SKM-1 treated with dmso at 0.1 percent for 144 hours (cell line): ENCODE measurements around the gene BMPR2.
A peak's percentile ranks its signal among the peaks of the same experiment; 100 is the strongest.
"Not testable (repeated sequence)": the region's sequence is repeated elsewhere in the genome, so short reads cannot be mapped to it uniquely, and the experiment has no call there.

ENCODE experiments used
- DNase-seq: peaks from one replicate; lab custom pipeline; 2025; ENCODE audit not compliant: unreplicated experiment; lab: John Stamatoyannopoulos, UW

Gene BMPR2

DNA sequence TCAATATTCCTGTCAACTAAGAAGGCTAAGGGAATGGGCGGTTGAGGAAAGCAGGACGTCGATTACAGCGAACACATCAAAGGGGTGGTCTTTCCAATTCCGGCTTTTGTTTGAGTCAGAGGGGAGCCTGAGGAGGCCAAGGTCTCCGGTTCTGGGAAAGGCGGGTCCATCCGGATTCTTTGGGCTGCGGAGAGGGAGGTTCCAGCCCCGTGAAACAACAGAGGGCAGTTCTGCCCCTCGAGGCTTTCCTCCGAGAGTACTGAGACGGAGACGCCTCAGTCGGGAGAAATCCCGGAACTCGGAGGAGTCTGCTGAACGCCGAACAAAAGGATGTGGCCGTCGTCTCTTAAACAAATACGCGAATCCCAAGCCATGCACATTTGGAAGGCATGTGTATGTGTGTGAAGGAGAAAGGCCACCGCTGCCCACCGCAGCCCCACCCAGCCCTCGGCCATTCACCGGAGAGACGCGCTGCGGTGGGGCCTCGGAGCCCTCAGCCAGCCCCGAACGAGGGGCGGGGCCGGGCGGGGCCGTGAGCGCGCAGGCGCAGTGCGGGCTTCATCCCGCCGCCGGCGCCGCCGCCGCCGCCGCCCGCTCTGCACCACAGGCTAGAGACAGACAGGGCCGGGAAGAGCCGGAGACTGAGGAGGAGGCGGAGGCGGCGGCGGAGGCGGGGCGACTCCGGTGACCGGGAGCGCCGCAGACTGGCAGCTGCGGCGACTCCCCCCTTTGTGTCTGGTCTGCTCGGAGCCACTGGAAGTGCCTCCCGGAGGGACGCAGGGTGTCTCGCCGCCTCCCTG, at the start of gene BMPR2:
Gene BMPR2, plus strand, starts transcription at position 719 of the 800 bp plus-strand sequence. CDS start 1,148 bp downstream, outside the sequence.
- DNase-seq: peak; percentile 87

DNA sequence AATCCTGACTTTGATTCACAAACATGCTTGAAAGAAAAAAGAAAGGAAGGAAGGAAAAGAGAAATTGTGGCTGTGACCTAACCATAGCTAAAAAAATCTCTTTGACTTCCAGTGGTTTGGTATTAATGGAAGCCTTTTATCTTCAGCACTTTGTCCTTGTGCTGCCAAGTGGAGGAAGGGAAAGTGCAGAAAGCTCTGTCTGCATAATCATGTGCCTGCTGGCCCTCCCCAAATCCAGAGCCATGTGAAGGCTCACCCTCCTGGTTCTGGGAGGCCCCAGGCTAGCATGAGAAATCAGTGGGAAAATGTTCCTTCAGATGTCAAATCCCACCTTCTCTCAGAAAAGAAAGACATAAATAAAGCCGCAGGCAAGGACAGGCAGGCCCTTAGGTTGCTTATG, 48.3 kb upstream of the BMPR2 start:
- no peak for DNase-seq

DNA sequence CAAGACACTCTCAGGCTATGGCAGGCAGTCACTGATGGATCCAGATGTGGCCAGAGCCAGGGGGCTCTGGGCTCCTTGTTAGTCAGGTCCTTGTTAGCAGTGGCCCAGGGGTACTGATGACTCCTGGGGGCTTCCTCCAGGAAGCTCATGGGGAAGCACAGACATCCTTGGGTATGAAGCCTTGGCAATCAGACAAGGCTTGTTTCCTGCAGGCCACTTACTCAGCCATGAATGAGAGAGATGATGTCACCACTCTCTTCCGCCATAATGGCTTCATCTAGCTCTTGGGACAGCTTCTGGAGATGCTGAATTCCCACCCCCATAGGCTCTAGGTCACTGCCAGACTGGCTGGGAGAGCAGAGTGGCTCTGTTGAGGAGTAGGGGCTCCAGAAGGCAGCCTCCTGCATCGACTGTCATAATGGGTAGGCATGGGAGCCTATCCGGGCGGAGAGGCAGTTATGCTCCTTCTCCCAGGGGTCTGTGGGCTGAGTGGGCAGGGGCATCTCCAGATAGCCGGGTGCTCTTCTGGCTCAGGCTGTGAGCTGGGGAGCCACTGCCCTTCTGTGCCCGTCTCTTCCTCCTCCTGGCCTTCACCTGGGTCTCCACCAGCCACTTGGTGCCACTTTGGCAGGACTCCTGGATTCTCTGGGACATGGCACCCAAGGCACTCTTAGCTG, 40.2 kb upstream of the BMPR2 start:
- DNase-seq: no peak

DNA sequence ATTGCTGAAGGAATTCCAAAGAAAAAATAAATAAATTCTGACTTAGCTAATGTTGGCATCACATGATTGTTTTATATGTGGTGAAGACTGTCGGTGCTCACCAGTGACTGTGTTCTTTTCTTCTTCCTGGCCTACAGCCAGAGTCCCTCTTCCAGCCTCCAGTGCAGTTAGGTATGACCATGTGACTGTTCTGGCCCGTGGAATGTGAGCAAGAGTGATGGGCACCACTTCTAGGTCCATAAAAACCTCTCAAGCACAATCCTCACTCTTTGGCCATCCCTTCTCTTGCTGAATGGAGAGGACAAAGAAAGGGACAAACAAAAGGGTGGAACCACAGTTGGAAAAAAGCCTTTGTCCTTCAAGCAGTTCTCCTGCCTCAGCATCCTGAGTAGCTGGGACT, 39.0 kb upstream of the BMPR2 start:
- no peak for DNase-seq

DNA sequence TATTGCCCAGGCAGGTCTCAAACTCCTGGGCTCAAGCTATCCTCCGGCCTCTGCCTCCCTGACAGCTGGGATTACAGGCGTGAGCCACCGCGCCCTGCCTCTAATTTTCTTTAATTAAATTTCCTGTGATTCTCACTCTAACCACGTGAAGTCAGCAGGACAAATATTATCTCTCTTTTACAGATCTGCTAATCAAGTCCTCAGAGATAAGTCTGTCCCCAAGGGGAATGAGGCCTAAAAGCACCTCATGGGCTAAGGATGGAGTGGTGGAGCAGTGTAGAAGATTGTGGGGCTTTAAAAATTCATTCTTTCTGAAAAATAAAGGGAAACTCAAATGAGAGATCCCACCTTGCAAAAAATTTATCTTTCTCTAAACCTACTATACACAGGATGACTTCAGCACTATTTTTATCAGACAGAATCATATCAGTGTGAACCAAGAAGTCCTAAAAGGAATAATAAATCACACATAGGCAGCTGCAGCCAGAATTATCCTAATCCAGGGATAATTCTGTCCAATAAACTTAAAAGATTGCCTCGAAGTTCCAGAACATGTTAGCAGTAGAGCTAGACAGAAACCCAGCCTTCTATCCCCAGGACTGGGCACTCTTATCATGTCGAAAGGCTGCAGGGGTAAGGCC, 38.3 kb upstream of the BMPR2 start:
- DNase-seq: no peak

DNA sequence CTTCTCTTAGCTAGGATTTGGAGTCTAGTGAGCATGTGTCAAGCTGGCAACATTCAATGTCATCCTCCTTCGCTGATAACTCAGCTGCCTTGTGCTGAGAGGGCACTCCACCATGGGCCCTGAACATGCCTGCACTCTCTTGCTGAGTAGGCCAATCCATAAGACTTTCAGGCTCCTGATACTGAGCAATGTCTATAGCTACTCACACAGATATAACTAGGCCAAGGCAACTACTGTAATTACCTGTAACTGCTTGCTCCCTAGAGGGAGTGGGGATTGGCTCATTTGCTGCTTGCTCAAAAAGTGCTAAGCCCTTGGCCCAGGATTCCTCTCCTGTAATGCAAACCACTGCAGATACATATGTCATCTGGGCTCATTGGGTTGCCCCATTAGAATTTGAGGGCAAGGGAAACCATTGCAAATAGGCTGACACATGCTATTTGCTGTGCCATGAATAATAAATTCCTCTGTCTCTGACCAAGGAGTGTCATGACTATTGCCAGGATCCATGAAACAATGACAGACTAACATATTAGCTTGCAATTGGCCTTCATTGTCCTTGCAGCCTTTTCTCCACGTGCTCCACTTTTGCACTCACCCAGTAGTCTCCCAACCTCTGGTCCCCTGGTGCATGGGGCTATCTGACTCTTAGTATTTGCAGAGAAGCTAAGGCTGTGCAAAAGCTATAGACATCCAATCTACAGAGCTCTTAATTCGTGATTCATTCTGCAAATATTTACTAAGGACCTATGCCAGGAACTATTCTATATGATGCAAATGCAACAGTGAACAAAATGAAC, 36.9 kb upstream of the BMPR2 start:
- DNase-seq: no peak

DNA sequence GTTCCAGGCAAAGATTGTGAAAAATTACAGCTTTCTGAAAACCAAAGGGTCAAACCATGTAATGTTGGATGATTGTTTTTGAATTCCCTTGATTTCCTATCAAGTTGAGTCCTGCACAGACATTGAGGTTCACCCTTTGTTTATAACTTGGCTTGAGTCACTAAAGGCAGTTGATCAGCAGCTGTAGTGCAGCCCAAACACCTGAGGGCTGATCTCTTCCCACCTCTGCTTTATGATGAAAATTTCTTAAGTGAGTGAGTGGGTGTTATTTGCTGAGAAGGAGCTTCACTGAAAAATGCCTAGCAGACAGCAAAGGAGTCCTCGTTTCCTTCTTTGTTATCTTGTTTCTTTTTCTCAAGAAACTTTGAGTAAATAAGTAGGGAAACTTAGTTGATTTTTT, 31.9 kb upstream of the BMPR2 start:
- no peak for DNase-seq

DNA sequence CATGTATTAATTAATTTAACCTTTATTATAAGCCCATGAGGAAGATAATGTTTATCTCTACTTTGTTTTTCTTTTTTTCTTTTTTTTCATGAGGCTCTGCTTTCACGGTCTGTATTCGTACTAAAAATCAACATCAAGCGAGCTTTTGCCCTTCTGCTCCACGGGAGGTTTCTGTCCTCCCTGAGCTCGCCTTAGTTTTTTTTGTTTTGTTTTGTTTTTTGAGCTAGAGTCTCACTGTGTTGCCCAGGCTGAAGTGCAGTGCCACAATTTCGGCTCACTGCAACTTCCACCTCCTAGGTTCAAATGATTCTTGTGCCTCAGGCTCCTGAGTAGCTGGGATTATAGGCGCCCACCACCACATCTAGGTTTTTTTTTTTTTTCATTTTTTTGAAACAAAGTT, 29.9 kb upstream of the BMPR2 start:
- DNase-seq: no peak

DNA sequence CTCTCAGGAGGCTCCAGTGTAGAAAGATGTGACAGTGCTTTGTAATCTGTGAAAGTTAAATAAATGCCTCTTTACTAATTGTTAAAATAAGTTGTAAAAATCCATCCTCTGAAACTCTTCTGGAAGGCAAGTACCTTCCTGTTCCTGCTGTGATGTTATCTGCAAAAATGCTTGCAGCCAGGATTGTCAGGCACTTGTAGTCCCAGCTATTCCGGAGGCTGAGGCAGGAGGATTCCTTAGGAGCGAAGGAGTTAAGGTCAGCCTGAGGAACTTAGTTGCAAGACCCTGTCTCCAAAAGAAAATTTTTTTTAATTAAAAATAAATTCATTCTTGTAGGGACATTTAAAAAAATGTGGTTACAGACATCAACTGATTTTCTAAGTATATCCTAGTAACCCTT, 22.7 kb upstream of the BMPR2 start:
- DNase-seq: no peak

DNA sequence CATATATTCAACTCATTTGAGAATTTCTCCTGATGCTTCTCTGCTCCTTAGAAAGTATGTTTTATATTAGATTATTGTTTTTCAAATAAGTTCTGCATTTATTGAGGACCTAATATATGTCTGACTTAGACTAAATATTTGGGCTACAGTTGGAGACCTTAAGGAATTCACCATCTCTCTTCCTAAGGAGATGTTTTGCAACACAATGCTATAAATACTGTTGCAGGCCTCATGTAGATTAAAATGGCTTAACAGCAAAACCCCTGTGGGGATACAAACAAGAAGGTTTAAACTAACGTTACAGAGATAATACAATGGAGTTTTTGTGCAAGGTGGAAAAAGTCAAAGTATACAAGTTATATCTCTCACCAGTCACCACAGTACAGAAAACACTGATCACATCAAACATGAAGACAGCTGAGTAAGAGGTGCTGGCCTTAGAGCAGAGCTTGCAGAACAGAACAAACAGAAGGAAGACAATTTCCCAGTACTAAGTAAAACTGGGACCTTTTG, 20.1 kb upstream of the BMPR2 start:
- no peak for DNase-seq

DNA sequence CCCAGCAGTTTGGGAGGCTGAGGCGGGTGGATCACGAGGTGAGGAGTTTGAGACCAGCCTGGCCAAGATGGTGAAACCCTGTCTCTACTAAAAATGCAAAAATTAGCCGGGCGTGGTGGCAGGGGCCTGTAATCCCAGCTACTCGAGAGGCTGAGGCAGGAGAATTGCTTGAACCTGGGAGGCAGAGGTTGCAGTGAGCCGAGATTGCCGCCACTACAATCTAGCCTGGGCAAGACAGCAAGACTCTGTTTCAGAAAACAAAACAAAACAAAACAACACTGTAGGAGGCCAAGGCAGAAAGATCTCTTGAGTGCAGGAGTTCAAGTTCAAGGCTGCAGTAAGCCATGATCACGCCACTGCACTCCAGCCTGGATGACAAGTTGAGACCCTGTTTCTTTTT, 17.2 kb upstream of the BMPR2 start:
- DNase-seq: not testable (repeated sequence)

DNA sequence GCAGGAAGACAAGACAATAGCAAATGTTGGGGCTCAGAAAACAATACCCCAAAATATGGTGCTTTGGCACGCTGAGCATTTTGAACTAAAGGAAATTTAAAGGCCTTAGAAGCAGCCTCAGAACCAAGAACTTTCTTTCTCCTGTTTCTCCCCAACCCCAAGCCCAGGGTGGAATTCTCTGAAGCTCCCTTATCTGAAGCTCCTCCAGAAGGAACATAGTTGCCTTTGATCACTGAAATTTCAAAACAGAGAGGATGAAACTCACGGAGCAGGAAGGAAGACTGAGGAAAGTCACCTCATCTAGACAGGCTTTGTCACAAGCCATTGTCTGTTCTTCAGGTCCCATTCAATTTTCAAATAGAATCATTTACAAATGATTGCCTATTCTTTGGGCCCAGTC, 15.5 kb upstream of the BMPR2 start:
- DNase-seq: no peak

DNA sequence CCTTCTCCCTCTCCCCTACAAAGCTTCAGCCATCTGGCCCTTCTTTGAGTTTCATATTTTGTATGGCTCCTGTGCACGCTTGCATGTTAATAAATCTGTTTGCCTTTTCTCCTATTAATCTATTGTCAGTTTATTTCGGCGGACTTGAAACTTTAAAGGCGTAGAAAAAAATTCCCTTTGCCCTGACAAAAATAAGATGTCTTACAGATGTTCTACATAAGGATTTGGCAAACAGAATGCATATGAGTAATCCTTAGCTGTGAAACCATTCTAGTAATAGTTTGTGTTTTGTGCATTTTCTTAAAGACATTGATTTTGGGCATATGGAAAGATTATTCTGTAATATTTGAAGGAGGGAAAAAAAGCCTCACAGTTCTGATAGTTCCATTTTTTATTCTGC, 15.0 kb upstream of the BMPR2 start:
- DNase-seq: no peak

DNA sequence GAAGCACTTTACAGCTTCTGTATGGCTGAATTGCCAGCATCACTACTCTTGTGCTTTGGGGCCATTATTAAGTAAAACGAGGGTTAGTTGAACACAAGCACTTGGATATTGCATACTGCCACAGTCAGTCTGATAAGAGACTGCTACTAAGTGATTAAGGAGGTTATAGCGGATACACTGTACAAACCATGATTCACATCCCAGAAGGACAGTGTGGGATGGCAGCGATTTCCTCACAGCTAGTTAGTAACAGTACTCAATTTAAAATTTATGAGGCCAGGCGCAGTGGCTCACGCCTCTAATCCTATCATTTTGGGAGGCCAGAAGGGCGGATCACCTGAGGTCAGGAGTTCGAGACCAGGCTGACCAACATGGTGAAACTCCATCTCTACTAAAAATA, 2.6 kb upstream of the BMPR2 start:
- no peak for DNase-seq

DNA sequence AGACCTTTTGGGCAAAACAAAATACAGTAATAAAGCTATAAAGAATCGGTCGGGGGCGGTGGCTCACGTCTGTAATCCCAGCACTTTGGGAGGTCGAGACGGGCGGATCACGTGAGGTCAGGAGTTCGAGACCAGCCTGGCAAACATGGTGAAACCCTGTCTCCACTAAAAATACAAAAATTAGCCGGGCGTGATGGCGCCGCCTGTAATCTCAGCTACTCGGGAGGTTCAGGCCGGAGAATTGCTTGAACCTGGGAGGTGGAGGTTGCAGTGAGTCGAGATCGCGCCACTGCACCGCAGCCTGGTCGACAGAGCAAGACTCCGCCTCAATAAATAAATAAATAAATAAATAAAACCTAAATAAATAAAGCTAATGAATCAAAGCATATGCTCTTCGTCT, 1.7 kb upstream of the BMPR2 start:
- not testable (repeated sequence) for DNase-seq

DNA sequence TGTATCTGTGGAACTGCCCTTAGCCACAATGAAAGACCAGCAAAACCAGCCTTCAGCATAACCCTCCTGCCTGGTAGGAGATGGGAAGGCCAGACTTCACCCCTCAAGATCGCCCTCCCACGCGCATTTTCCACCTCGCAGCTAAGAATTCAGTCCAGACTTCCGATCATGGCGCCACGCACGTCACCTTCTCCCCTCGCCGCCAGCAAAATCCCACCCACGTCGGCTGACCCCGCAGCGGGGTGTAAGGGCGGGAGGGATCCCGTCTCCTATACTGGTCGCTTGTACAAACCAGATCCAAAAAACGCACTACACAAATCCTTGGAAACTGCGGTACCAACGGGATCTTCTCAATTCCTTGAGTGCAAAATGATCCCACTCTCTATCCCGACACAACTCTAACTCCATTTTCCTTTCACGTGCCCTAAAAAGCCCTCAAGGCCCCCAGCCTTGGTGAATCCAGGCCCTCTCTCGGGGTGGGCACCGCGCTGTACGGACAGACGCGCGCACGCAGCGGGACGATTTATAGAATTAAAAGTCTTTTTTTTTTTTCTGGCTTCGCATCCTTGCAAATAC, 1.0 kb upstream of the BMPR2 start:
- no peak for DNase-seq

DNA sequence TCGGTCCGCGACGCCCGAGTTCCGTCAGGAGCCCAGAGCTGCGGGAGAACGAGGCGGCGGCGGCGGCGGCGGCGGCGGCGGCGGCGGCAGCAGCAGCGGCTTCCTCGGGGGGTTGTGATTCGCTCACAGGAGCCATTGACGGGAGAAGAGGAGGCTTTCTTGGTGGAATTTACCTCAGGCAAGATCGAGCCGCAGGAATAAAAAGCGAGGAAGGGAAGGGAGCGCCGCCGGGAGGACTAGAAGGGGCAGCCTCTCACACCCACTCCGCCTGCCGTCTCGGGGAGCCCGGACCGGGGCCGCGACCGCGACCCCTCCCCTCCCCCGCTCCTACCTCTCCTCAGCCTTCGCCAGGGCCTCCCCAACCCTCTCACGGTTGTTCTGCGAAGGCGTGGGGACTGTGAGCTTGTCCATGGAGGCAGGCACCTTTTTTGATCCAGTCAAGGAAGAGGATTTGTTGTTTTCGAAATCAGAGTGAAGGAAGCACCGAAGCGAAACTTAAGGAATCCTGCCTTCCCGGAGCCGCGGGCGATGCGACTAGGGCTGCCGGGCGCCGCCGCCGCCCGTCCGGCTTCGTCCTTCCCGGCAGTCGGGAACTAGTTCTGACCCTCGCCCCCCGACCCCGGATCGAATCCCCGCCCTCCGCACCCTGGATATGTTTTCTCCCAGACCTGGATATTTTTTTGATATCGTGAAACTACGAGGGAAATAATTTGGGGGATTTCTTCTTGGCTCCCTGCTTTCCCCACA, 506 bp downstream of the BMPR2 start:
- peak; percentile 64 for DNase-seq

DNA sequence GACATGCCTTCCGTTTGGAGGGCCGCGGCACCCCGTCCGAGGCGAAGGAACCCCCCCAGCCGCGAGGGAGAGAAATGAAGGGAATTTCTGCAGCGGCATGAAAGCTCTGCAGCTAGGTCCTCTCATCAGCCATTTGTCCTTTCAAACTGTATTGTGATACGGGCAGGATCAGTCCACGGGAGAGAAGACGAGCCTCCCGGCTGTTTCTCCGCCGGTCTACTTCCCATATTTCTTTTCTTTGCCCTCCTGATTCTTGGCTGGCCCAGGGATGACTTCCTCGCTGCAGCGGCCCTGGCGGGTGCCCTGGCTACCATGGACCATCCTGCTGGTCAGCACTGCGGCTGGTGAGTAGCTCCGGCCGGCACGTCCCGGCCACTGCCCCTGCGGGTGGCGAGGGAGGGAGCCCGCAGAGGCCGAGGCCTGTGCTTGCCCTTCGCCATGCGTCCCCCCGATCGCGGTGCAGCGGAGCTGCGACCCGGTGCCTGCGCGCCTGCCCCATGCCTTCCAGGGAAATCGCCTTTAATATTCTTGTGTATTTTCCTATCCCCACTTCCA, 1.2 kb downstream of the BMPR2 start:
- DNase-seq: no peak

DNA sequence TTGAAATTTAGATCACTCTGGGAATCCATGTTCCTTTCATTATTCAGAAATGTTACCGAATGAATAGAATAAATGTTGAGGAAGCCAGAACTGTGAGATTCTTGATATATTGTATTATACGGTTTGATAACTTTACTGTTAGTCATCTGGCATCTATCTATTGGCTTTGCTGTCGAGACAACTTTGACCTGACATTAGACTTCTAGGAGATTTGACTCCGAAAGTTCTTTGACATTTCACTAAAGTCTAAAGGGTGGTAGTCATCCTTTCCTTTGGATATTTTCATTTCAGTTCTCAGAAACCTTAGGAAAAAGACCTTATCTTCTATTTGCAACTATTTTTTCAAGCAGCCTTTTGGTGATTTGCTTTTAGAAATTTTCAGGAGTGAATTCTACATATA, 1.9 kb downstream of the BMPR2 start:
- no peak for DNase-seq
